HG02571 (cell line): ENCODE data around the gene NHERF1.

Experiments
- ATAC-seq: cut with Tn5 transposase; IDR thresholded peaks from one replicate; pipeline ENCODE4 v1.9.1; 2021; ENCODE audit warnings: mild to moderate bottlenecking, moderate library complexity; ENCODE audit not compliant: unreplicated experiment

NHERF1 gene

DNA sequence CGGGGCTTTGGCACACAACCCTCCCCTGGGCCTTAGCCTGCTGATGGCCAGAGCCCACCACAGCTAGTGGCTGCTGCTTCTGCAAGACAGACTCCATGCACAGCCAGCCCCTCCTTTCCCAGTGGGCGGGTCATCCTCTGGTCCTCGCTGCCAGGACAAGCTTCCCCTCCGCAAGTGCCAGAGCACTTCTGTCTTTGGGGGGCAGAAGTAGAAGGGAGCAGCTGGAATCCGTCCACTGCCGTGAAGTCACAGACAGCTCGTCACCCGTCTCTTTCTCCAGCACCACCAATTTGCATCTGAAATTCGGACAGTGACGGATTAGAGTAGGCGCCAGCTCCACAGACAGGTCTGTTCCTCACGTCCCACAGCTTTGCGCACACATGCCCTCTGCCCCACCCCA lies 59.0 kb downstream of the NHERF1 start:
- no peak for ATAC-seq

DNA sequence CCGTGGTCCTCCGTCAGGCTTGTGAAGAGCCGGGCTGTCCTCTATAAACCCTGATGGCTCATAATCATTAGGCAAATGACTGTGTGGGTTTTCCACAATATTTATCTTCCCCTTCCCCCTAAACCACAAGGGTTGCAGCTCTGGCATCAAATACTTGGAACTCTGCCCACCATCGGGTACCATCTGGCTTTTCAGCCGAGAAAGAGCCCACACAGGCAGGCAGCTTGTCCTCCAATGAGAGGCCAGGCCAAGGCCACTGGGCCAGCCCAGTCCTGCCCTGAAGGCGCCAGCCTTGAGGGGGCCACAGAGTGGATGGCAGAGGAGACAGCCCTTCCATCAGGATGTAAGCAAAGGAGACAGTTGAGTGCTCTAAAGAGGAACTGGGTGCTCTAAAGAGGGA lies 59.5 kb downstream of the NHERF1 start:
- ATAC-seq: no peak

DNA sequence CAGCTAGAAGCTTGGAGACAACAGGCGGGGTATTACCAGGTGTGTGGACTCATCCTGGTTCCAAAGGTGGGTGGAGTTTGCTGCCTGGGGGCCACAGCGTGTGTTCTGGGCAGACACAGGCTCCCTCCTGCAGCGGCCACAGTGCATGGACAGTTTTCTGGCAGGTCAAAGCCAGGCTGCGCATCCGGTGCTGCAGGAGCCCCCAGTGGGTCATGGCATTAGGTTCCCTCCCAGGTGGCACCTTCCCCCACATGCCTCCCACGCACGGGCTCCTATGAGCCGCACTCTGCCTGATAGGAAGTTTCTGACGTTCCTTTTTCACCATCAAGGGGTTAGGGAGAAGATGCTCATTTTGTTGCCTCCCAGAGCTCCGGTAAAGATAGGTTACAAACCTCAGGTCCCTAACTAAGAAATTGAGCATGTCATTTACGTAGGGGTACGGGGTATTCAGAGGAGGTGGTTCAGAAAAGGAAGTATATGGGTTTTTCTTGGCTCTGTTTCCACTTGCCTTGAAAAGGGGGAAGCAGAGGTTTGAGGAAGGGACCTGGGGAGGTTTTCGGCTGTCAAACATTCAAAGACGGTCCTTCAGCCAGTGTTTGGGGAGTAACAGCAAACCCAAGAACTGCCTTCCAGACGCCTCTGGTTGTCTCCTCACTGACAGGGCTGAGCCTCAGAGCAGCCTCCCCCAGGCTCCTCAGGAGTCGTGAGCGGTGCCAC lies 60.4 kb downstream of the NHERF1 start:
- ATAC-seq: no peak

GRCh38 chr17:74810699-74811485 lies 62.5 kb downstream of the NHERF1 start:
- no peak for ATAC-seq

- ATAC-seq: no peak
Measured at GRCh38 chr17:74812109-74813009, 63.9 kb downstream of the NHERF1 start.

DNA sequence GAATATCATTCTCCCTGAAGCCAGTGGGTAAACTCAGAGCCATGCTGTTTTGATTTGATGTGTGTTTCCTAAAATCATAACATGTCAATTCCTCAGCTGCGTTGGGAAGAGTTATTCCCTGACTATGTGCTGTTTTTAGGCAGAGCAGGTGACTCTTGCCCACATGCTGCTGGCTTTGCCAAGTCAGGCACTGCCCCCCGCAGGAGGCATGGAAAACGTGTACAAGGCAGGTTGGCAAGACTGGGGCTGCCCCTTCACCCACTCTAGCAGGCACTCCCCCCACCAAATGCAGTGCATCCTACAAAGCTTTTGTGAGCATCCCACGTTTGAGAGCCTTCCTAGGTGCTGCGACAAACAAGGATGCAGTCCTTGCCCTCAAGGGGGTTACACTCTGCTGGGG lies 66.0 kb downstream of the NHERF1 start:
- no peak for ATAC-seq

GRCh38 chr17:74815067-74815466 lies 66.6 kb downstream of the NHERF1 start:
- ATAC-seq: no peak

GRCh38 chr17:74815550-74816370 lies 67.3 kb downstream of the NHERF1 start:
- no peak for ATAC-seq

- ATAC-seq: no peak
Measured at GRCh38 chr17:74816905-74817620, 68.6 kb downstream of the NHERF1 start.

GRCh38 chr17:74818291-74818938 lies 70.0 kb downstream of the NHERF1 start:
- no peak for ATAC-seq
